Immature natural killer cell (primary cell): ENCODE results near the gene HSPB6. TPM values are rescaled to one million over a fixed set of nuclear protein-coding genes. Genes with fewer than 3 reads are reported as not detected.

Source experiments
- DNase-seq, 3 donors: peaks; one replicate each; pipeline ENCODE4 v3.0.0; 2022; ENCODE audit warnings: mixed read lengths in 1 of 3
- H3K27ac Mint-ChIP-seq, 6 donors: one replicate each; pipeline ENCODE4 v1.8.0; 2020; ENCODE audit warnings: mixed read lengths in 6 of 6, mild to moderate bottlenecking in 5 of 6, inconsistent platforms in 4 of 6, moderate library complexity in 3 of 6
- H3K27me3 Mint-ChIP-seq, 3 donors: one replicate each; pipeline ENCODE4 v1.8.0; 2020 to 2021; ENCODE audit warnings: low read depth in 3 of 3, mild to moderate bottlenecking in 3 of 3, mixed read lengths in 3 of 3, moderate library complexity in 3 of 3, inconsistent platforms in 1 of 3
- H3K36me3 Mint-ChIP-seq, 3 donors: one replicate each; pipeline ENCODE4 v1.8.0; 2020; ENCODE audit warnings: mixed read lengths in 3 of 3, inconsistent platforms in 2 of 3, mild to moderate bottlenecking in 2 of 3
- H3K4me1 Mint-ChIP-seq, 2 donors: one replicate each; pipeline ENCODE4 v1.8.0; 2020; ENCODE audit warnings: inconsistent platforms in 2 of 2, mild to moderate bottlenecking in 2 of 2, mixed read lengths in 2 of 2, moderate library complexity in 1 of 2
- H3K4me3 Mint-ChIP-seq, 5 donors: one replicate each; pipeline ENCODE4 v1.8.0; 2020; ENCODE audit warnings: mild to moderate bottlenecking in 5 of 5, mixed read lengths in 5 of 5, inconsistent platforms in 3 of 5, moderate library complexity in 3 of 5
- H3K9me3 Mint-ChIP-seq, 6 donors: one replicate each; pipeline ENCODE4 v1.8.0; 2020; ENCODE audit warnings: mild to moderate bottlenecking in 6 of 6, mixed read lengths in 6 of 6, inconsistent platforms in 4 of 6, moderate library complexity in 3 of 6
- polyA plus RNA-seq, 3 donors: library from polyadenylated mRNA; unstranded; fragments of 300-500 nt; fragmentation: Illumina TruSeq; gene quantifications; one replicate each; pipeline ENCODE4 v1.2.3, GENCODE V29; 2021

The HSPB6 gene
- polyA plus RNA-seq, 3 donors from 2014 or later = not detected

- Mint-ChIP-seq H3K4me3 (no peak overlapping the region), H3K27me3 (peaks cover 0 to 2% (median 0%) of the 10 kb centered on the region in 3 donors), H3K9me3 (no peaks in the 10 kb centered on the region), H3K4me1 (no peaks in the 10 kb centered on the region), H3K27ac (no peak overlapping the region), H3K36me3 (no peaks in the 10 kb centered on the region)
- DNase-seq = no peak
Observed at GRCh38 chr19:35789978-35790944, 33.4 kb upstream of the HSPB6 start.

GRCh38 chr19:35789195-35789977 is 32.6 kb upstream of the HSPB6 start:
- H3K4me3 Mint-ChIP-seq = no peak overlapping the region
- no peaks in the 10 kb centered on the region for H3K36me3 Mint-ChIP-seq
- peaks cover 0 to 2% (median 0%) of the 10 kb centered on the region in 3 donors for H3K27me3 Mint-ChIP-seq
- H3K4me1 Mint-ChIP-seq = no peaks in the 10 kb centered on the region
- no peaks in the 10 kb centered on the region for H3K9me3 Mint-ChIP-seq
- DNase-seq = no peak
- H3K27ac Mint-ChIP-seq = no peak overlapping the region

GRCh38 chr19:35788205-35788960 is 31.6 kb upstream of the HSPB6 start:
- Mint-ChIP-seq H3K4me3 (no peak overlapping the region), H3K27ac (peak overlapping the region in 3 of 6 donors; percentile 20 to 34 (median 31)), H3K9me3 (no peaks in the 10 kb centered on the region), H3K27me3 (peaks cover 0 to 2% (median 0%) of the 10 kb centered on the region in 3 donors), H3K4me1 (peaks cover 3 to 4% of the 10 kb centered on the region in 2 donors), H3K36me3 (no peaks in the 10 kb centered on the region)
- no peak for DNase-seq

- H3K36me3 Mint-ChIP-seq = peaks cover 0 to 6% (median 0%) of the 10 kb centered on the region in 3 donors
Observed at GRCh38 chr19:35787227-35787799, 30.5 kb upstream of the HSPB6 start.

GRCh38 chr19:35786299-35787160 is 29.7 kb upstream of the HSPB6 start:
- H3K9me3 Mint-ChIP-seq = no peaks in the 10 kb centered on the region
- H3K4me1 Mint-ChIP-seq = peaks cover 6 to 10% of the 10 kb centered on the region in 2 donors
- H3K36me3 Mint-ChIP-seq = peaks cover 0 to 6% (median 1%) of the 10 kb centered on the region in 3 donors
- DNase-seq = no peak
- no peak overlapping the region for H3K27ac Mint-ChIP-seq
- H3K4me3 Mint-ChIP-seq = no peak overlapping the region
- no peaks in the 10 kb centered on the region for H3K27me3 Mint-ChIP-seq

More at GRCh38 chr19:35787227-35787799, 30.5 kb upstream of the HSPB6 start:
- no peaks in the 10 kb centered on the region for H3K9me3 Mint-ChIP-seq
- no peak overlapping the region for H3K27ac Mint-ChIP-seq
- peaks cover 6 to 10% of the 10 kb centered on the region in 2 donors for H3K4me1 Mint-ChIP-seq
- no peaks in the 10 kb centered on the region for H3K27me3 Mint-ChIP-seq
- no peak overlapping the region for H3K4me3 Mint-ChIP-seq
- no peak for DNase-seq

GRCh38 chr19:35785339-35785627 is 28.5 kb upstream of the HSPB6 start:
- DNase-seq = no peak
- Mint-ChIP-seq H3K4me3 (no peak overlapping the region), H3K27ac (no peak overlapping the region), H3K4me1 (peaks cover 6 to 10% of the 10 kb centered on the region in 2 donors), H3K9me3 (no peaks in the 10 kb centered on the region), H3K36me3 (peaks cover 0 to 6% (median 6%) of the 10 kb centered on the region in 3 donors), H3K27me3 (peaks cover 0 to 1% (median 0%) of the 10 kb centered on the region in 3 donors)

GRCh38 chr19:35784503-35785338 is 27.9 kb upstream of the HSPB6 start:
- Mint-ChIP-seq H3K4me3 (no peak overlapping the region), H3K27me3 (peaks cover 0 to 1% (median 0%) of the 10 kb centered on the region in 3 donors), H3K4me1 (peaks cover 6 to 10% of the 10 kb centered on the region in 2 donors), H3K36me3 (peaks cover 0 to 6% (median 6%) of the 10 kb centered on the region in 3 donors), H3K27ac (no peak overlapping the region), H3K9me3 (no peaks in the 10 kb centered on the region)
- no peak for DNase-seq

- DNase-seq = no peak
- Mint-ChIP-seq H3K4me3 (no peak overlapping the region), H3K27me3 (peaks cover 0 to 1% (median 0%) of the 10 kb centered on the region in 3 donors), H3K27ac (peak overlapping the region in 1 of 6 donors; percentile 29), H3K4me1 (peaks cover 6 to 10% of the 10 kb centered on the region in 2 donors), H3K9me3 (no peaks in the 10 kb centered on the region), H3K36me3 (peaks cover 0 to 10% (median 9%) of the 10 kb centered on the region in 3 donors)
Observed at GRCh38 chr19:35783469-35784434, 26.9 kb upstream of the HSPB6 start.

GRCh38 chr19:35782589-35782988 is 25.8 kb upstream of the HSPB6 start:
- H3K4me3 Mint-ChIP-seq = no peak overlapping the region
- peaks cover 0 to 4% (median 0%) of the 10 kb centered on the region in 3 donors for H3K27me3 Mint-ChIP-seq
- no peak for DNase-seq
- H3K4me1 Mint-ChIP-seq = peaks cover 6 to 10% of the 10 kb centered on the region in 2 donors
- H3K27ac Mint-ChIP-seq = no peak overlapping the region
- H3K36me3 Mint-ChIP-seq = peaks cover 0 to 10% (median 9%) of the 10 kb centered on the region in 3 donors
- no peaks in the 10 kb centered on the region for H3K9me3 Mint-ChIP-seq

- DNase-seq = no peak
- no peak overlapping the region for H3K4me3 Mint-ChIP-seq
- peaks cover 0 to 4% (median 0%) of the 10 kb centered on the region in 3 donors for H3K27me3 Mint-ChIP-seq
- H3K36me3 Mint-ChIP-seq = peaks cover 0 to 10% (median 9%) of the 10 kb centered on the region in 3 donors
- H3K27ac Mint-ChIP-seq = peak overlapping the region in 1 of 6 donors; percentile 35
- H3K9me3 Mint-ChIP-seq = no peaks in the 10 kb centered on the region
- H3K4me1 Mint-ChIP-seq = peaks cover 10% of the 10 kb centered on the region in 2 donors
Observed at GRCh38 chr19:35781650-35782049, 24.8 kb upstream of the HSPB6 start.

- H3K36me3 Mint-ChIP-seq = peaks cover 0 to 10% (median 9%) of the 10 kb centered on the region in 3 donors
- H3K27me3 Mint-ChIP-seq = peaks cover 0 to 4% (median 0%) of the 10 kb centered on the region in 3 donors
- H3K27ac Mint-ChIP-seq = no peak overlapping the region
- no peak for DNase-seq
- H3K4me3 Mint-ChIP-seq = no peak overlapping the region
- H3K9me3 Mint-ChIP-seq = no peaks in the 10 kb centered on the region
- peaks cover 10 to 19% of the 10 kb centered on the region in 2 donors for H3K4me1 Mint-ChIP-seq
Observed at GRCh38 chr19:35780717-35781116, 23.9 kb upstream of the HSPB6 start.
